GM21381 (cell line): ENCODE data around the gene FOXO3B.
"Not testable (repeated sequence)": the region's sequence is repeated elsewhere in the genome, so short reads cannot be mapped to it uniquely, and the experiment has no call there.

Experiments used
- ATAC-seq: cut with Tn5 transposase; IDR thresholded peaks from one replicate; pipeline ENCODE4 v1.9.1; 2021; ENCODE audit warnings: mild to moderate bottlenecking, moderate library complexity; ENCODE audit not compliant: unreplicated experiment

FOXO3B gene

GRCh38 chr17:18661924-18662624 lies 20.0 kb downstream of the FOXO3B start:
- not testable (repeated sequence) for ATAC-seq

GRCh38 chr17:18650094-18650493 lies 32.0 kb downstream of the FOXO3B start:
- not testable (repeated sequence) for ATAC-seq

GRCh38 chr17:18644291-18644690 lies 37.8 kb downstream of the FOXO3B start, which contains the start of gene TBC1D28:
TSS of gene TBC1D28 (minus strand) at chr17:18644391. CDS start at chr17:18641352, 3,039 bp downstream.
- not testable (repeated sequence) for ATAC-seq

GRCh38 chr17:18643124-18643523 lies 39.0 kb downstream of the FOXO3B start:
- not testable (repeated sequence) for ATAC-seq

- ATAC-seq, result not testable (repeated sequence)
Measured at GRCh38 chr17:18638357-18638756, 43.8 kb downstream of the FOXO3B start.

GRCh38 chr17:18636237-18636636 lies 45.9 kb downstream of the FOXO3B start:
- ATAC-seq, result not testable (repeated sequence)

GRCh38 chr17:18635773-18636172 lies 46.3 kb downstream of the FOXO3B start:
- not testable (repeated sequence) for ATAC-seq

- not testable (repeated sequence) for ATAC-seq
Measured at GRCh38 chr17:18634550-18635263, 47.4 kb downstream of the FOXO3B start.
